ENCODE measurements around the gene RUBCNL.

DNA sequence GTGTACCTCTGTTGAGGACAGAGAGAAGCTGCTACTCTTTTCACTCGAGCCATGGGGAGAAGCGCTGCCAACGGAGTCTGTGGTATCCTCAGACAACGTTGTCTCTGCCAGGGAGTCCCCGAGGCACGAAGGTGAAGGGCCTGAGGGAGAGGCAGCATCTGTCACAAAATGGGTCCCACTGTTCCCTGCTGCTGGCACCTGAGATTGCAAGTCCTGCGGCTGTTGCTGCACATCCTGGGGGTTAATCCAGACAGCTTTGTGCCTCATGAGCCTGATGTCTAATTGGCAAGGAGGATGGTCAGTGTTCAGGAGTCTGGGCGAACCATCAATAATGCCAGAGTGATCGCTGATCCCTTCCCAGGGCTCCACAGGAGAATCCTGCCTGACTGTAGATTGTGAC, 15.0 kb downstream of the RUBCNL start:
- TF ChIP-seq, protein P1, sequence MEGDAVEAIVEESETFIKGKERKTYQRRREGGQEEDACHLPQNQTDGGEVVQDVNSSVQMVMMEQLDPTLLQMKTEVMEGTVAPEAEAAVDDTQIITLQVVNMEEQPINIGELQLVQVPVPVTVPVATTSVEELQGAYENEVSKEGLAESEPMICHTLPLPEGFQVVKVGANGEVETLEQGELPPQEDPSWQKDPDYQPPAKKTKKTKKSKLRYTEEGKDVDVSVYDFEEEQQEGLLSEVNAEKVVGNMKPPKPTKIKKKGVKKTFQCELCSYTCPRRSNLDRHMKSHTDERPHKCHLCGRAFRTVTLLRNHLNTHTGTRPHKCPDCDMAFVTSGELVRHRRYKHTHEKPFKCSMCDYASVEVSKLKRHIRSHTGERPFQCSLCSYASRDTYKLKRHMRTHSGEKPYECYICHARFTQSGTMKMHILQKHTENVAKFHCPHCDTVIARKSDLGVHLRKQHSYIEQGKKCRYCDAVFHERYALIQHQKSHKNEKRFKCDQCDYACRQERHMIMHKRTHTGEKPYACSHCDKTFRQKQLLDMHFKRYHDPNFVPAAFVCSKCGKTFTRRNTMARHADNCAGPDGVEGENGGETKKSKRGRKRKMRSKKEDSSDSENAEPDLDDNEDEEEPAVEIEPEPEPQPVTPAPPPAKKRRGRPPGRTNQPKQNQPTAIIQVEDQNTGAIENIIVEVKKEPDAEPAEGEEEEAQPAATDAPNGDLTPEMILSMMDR (IDR thresholded peaks at IDR 0.05) = no peak
- TF ChIP-seq POLR2A (IDR thresholded peaks at IDR 0.05) = no peak
